Measurements from ENCODE around the gene TUG1.

TUG1 gene

DNA sequence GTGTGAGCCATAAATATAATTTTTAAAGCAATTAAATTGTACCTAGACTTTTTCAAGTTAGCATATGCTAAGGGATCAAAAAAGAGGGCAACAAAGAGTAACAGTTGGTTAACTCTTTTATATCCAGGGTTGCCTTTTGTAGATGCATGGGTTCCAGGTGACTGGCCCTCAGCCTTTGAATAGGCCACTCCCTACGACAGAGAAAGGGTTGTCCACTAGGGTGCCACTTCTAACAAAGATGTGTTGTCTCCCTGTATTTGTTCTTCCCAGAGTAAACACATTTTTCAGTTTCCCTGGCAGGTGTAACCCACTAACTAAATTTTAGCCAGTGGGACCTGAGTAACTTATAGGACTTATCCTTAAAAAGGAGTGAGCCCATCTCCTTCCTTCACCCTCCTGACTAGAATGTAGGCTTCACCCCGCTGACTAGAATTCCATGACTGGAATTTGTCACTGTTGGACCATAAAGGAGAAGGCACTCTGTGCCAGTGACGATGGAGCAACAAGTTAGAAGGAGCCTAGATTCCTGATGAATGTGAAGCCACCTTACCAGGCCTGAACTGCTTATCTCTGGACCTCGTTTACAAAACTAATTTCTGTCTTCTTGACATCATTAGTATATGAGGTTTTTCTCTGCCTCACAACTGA is 16.6 kb downstream of the TUG1 start:
- Histone ChIP-seq H3K9ac (ENCODE audit: low read depth, low read length) (no peak overlapping the region), H3K4me1 (ENCODE audit: insufficient read depth, low read length) (no peaks in the 10 kb centered on the region), H3K27me3 (ENCODE audit: insufficient read depth, low read length, poor library complexity) (no peaks in the 10 kb centered on the region), H2AFZ (ENCODE audit: low read depth, low read length) (no peak overlapping the region), H3K79me2 (ENCODE audit: insufficient read depth, low read length) (no peaks in the 10 kb centered on the region), H3K9me3 (ENCODE audit: insufficient read depth, low read length, severe bottlenecking) (no peaks in the 10 kb centered on the region), H3K4me3 (ENCODE audit: low read depth in 1 of 2, low read length in 2 of 2) (no peak overlapping the region), H3K36me3 (ENCODE audit: insufficient read depth, low read length) (no peaks in the 10 kb centered on the region), H3K4me2 (ENCODE audit: insufficient read depth, low read length) (no peak overlapping the region), H3K27ac (ENCODE audit: low read length) (no peak overlapping the region), H4K20me1 (ENCODE audit: insufficient read depth, low read length) (no peaks in the 10 kb centered on the region)
- no peak for DNase-seq
- ATAC-seq (ENCODE audit: insufficient read depth, low read depth) = no peak
- no peak for TF ChIP-seq EZH2 (IDR thresholded peaks at IDR 0.05; ENCODE audit: borderline replicate concordance, low read depth, low read length, severe bottlenecking)
- TF ChIP-seq, protein P1, sequence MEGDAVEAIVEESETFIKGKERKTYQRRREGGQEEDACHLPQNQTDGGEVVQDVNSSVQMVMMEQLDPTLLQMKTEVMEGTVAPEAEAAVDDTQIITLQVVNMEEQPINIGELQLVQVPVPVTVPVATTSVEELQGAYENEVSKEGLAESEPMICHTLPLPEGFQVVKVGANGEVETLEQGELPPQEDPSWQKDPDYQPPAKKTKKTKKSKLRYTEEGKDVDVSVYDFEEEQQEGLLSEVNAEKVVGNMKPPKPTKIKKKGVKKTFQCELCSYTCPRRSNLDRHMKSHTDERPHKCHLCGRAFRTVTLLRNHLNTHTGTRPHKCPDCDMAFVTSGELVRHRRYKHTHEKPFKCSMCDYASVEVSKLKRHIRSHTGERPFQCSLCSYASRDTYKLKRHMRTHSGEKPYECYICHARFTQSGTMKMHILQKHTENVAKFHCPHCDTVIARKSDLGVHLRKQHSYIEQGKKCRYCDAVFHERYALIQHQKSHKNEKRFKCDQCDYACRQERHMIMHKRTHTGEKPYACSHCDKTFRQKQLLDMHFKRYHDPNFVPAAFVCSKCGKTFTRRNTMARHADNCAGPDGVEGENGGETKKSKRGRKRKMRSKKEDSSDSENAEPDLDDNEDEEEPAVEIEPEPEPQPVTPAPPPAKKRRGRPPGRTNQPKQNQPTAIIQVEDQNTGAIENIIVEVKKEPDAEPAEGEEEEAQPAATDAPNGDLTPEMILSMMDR (IDR thresholded peaks at IDR 0.05; ENCODE audit: borderline replicate concordance, extremely low read depth, low read length, poor library complexity, severe bottlenecking) = no peak

DNA sequence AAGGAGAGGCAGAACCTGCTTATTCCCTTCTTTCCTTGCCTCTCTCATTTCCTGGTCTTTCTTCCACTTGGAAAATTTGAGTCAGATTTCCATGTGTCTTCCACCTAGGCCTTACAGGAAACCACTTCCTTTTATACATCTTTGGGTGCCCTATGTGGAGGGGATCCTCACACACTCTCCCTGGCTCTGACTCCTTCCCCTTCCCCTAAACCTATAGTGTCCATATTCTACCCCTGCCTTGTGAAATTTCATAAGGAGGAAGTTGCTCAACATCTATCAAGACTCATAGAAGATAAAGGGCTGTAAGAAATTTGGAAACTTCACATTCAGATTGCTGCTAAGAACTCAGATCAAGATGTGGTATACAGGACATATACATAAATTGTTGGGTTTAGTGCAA is 20.4 kb downstream of the TUG1 start:
- Histone ChIP-seq H3K9ac (ENCODE audit: low read depth, low read length) (no peak overlapping the region), H2AFZ (ENCODE audit: low read depth, low read length) (no peak overlapping the region), H4K20me1 (ENCODE audit: insufficient read depth, low read length) (no peaks in the 10 kb centered on the region), H3K4me2 (ENCODE audit: insufficient read depth, low read length) (no peak overlapping the region), H3K79me2 (ENCODE audit: insufficient read depth, low read length) (no peaks in the 10 kb centered on the region), H3K36me3 (ENCODE audit: insufficient read depth, low read length) (no peaks in the 10 kb centered on the region), H3K27me3 (ENCODE audit: insufficient read depth, low read length, poor library complexity) (no peaks in the 10 kb centered on the region), H3K9me3 (ENCODE audit: insufficient read depth, low read length, severe bottlenecking) (no peaks in the 10 kb centered on the region), H3K27ac (ENCODE audit: low read length) (no peak overlapping the region), H3K4me3 (ENCODE audit: low read depth in 1 of 2, low read length in 2 of 2) (no peak overlapping the region), H3K4me1 (ENCODE audit: insufficient read depth, low read length) (no peaks in the 10 kb centered on the region)
- ATAC-seq (ENCODE audit: insufficient read depth, low read depth) (no peak), DNase-seq (no peak)
- no peak for TF ChIP-seq EZH2 (IDR thresholded peaks at IDR 0.05; ENCODE audit: borderline replicate concordance, low read depth, low read length, severe bottlenecking)
- TF ChIP-seq, protein P1 (IDR thresholded peaks at IDR 0.05; ENCODE audit: borderline replicate concordance, extremely low read depth, low read length, poor library complexity, severe bottlenecking) = no peak

- Histone ChIP-seq H3K79me2 (ENCODE audit: insufficient read depth, low read length) (no peaks in the 10 kb centered on the region), H3K4me1 (ENCODE audit: insufficient read depth, low read length) (no peaks in the 10 kb centered on the region), H3K27ac (ENCODE audit: low read length) (no peak overlapping the region), H3K4me3 (ENCODE audit: low read depth in 1 of 2, low read length in 2 of 2) (no peak overlapping the region), H3K9ac (ENCODE audit: low read depth, low read length) (no peak overlapping the region), H3K36me3 (ENCODE audit: insufficient read depth, low read length) (no peaks in the 10 kb centered on the region), H2AFZ (ENCODE audit: low read depth, low read length) (no peak overlapping the region), H3K4me2 (ENCODE audit: insufficient read depth, low read length) (no peak overlapping the region), H3K27me3 (ENCODE audit: insufficient read depth, low read length, poor library complexity) (no peaks in the 10 kb centered on the region), H4K20me1 (ENCODE audit: insufficient read depth, low read length) (no peaks in the 10 kb centered on the region), H3K9me3 (ENCODE audit: insufficient read depth, low read length, severe bottlenecking) (no peaks in the 10 kb centered on the region)
- TF ChIP-seq, protein P1 (IDR thresholded peaks at IDR 0.05; ENCODE audit: borderline replicate concordance, extremely low read depth, low read length, poor library complexity, severe bottlenecking) = no peak
- TF ChIP-seq EZH2 (IDR thresholded peaks at IDR 0.05; ENCODE audit: borderline replicate concordance, low read depth, low read length, severe bottlenecking) = no peak
- ATAC-seq (ENCODE audit: insufficient read depth, low read depth) (no peak), DNase-seq (no peak)
Measured at GRCh38 chr22:30990690-30991089, 21.6 kb downstream of the TUG1 start.
